Activated CD8-positive, alpha-beta memory T cell treated with anti-CD3 and anti-CD28 coated beads for 36 hours (primary cell): ENCODE measurements around the gene MIPOL1. TPM values are rescaled to one million over a fixed set of nuclear protein-coding genes. Genes with fewer than 3 reads are reported as not detected.
"Not testable (repeated sequence)": the region's sequence is repeated elsewhere in the genome, so short reads cannot be mapped to it uniquely, and the experiment has no call there.

ENCODE experiments used
- CTCF ChIA-PET: fragments of 350-600 bp; sonication (Branson Sonifier 250); formaldehyde crosslinking; loops from one replicate; lab custom pipeline; 2021; ENCODE audit warnings: antibody characterized with exemption; lab: Charles Lee
- POLR2A ChIA-PET: fragments of 350-600 bp; sonication (Branson Sonifier 250); formaldehyde crosslinking; loops from one replicate; lab custom pipeline; 2021; ENCODE audit warnings: antibody characterized with exemption; lab: Charles Lee
- total RNA-seq, 2 experiments: library from RNA; stranded (reverse); gene quantifications; one replicate each; pipeline ENCODE4 v1.2.3, GENCODE V29; 2021

Gene MIPOL1
- total RNA-seq, 2 experiments from 2014 or later, result not detected

DNA sequence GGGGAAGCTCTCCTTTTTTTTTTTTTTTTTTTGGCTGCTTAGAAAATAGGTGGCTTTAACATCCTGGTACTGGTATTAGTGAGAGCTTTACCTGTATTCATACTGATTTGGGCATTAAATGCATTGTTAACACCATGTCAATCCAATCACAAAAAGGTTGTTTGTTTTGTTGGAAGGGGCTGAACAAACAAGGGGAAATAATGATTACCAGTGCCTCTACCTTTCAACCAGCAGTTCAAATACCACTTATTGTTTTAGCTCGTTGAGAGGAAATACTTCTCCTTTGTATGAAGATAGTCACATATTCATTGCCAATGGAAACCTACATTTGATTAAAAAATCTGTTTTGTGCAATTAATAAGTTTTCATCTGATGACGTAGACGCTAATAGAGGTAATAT is 72.9 kb downstream of the MIPOL1 start:
- POLR2A ChIA-PET, result no interaction called here

GRCh38 chr14:37272569-37272968 is 74.8 kb downstream of the MIPOL1 start:
- CTCF ChIA-PET, result no interaction called here
- POLR2A ChIA-PET, result no interaction called here

More for the DNA sequence above, 72.9 kb downstream of the MIPOL1 start:
- CTCF ChIA-PET, result interaction anchor here (0.7 kb wide), 1 partner anchor 9 kb away, joined by 4 read pairs; no protein-coding TSS in a partner anchor

- ChIA-PET POLR2A (no interaction called here), CTCF (no interaction called here)
Observed at GRCh38 chr14:37274652-37275051, 76.9 kb downstream of the MIPOL1 start.

GRCh38 chr14:37275963-37276362 is 78.2 kb downstream of the MIPOL1 start:
- CTCF ChIA-PET, result no interaction called here
- POLR2A ChIA-PET, result no interaction called here

- ChIA-PET POLR2A (no interaction called here), CTCF (no interaction called here)
Observed at GRCh38 chr14:37278636-37279538, 81.2 kb downstream of the MIPOL1 start.

GRCh38 chr14:37279818-37280217 is 82.1 kb downstream of the MIPOL1 start:
- ChIA-PET POLR2A (no interaction called here), CTCF (no interaction called here)

DNA sequence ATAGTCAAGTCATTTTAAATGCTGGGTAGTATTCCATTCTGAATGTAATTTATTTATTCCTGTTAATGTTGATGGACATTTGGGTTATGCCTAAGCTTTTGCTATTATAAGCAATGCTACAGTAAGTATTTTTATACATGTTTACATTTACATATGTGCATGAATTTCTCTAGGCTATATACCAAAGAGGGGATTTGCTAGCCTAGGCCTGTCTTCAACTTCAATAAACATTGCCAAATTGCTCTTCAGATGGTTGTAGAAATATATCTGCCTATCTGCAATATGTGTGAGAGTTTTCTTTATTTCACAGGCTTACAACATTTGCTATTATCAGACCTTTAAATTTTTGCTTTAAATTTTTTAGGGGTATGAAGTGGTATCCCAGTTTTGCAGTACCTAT is 87.0 kb downstream of the MIPOL1 start:
- ChIA-PET CTCF (no interaction called here), POLR2A (no interaction called here)

- ChIA-PET CTCF (no interaction called here), POLR2A (no interaction called here)
Observed at GRCh38 chr14:37285220-37285619, 87.5 kb downstream of the MIPOL1 start.

- ChIA-PET POLR2A (no interaction called here), CTCF (no interaction called here)
Observed at GRCh38 chr14:37289688-37290087, 92.0 kb downstream of the MIPOL1 start.

DNA sequence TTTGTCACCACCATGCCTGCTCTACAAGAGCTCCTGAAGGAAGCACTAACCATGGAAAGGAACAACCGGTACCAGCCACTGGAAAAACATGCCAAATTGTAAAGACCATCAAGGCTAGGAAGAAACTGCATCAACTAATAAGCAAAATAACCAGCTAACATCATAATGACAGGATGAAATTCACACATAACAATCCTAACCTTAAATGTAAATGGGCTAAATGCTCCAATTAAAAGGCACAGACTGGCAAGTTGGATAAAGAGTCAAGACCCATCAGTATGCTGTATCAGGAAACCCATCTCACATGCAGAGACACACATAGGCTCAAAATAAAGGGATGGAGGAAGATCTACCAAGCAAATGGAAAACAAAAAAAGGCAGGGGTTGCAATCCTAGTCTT is 97.5 kb downstream of the MIPOL1 start:
- POLR2A ChIA-PET, CTCF ChIA-PET: not testable (repeated sequence)

DNA sequence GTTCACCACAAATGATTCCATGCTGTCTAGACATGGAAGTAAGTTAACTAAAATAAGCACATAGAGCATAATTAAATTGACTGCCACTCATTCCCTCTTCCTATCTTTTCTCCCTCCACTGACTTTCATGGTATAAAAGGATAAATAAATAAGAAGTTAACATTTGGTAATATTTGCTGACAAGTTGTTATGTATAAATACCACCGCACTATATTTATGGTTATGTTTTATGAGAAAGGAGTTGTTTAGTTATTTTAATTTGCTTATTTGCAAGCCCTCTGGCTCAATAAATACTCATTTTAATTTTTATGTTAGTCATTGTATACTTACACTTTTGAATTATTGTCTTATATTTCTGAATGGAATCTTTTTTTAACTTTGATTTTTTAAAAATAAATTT is 113.5 kb downstream of the MIPOL1 start:
- ChIA-PET POLR2A (no interaction called here), CTCF (no interaction called here)

DNA sequence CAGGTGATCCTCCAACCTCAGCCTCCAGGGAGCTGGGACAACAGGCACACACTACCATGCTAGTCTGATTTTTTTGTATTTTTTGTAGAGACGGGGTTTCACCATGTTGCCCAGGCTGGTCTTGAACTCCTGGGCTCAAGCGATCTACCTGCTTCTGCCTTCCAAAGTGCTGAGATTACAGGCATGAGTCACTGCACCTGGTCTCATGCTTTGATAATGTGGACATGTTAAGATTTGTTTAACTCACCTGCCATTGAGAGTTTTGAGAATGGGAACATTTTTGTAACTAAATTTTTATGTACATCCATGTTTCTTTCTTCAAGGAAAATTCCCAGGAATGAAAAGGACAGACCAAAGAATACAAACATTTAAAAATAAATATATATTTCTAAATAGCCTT is 121.2 kb downstream of the MIPOL1 start:
- POLR2A ChIA-PET, result no interaction called here
- CTCF ChIA-PET, result no interaction called here

GRCh38 chr14:37320106-37320505 is 122.4 kb downstream of the MIPOL1 start:
- POLR2A ChIA-PET, result no interaction called here
- CTCF ChIA-PET, result no interaction called here

DNA sequence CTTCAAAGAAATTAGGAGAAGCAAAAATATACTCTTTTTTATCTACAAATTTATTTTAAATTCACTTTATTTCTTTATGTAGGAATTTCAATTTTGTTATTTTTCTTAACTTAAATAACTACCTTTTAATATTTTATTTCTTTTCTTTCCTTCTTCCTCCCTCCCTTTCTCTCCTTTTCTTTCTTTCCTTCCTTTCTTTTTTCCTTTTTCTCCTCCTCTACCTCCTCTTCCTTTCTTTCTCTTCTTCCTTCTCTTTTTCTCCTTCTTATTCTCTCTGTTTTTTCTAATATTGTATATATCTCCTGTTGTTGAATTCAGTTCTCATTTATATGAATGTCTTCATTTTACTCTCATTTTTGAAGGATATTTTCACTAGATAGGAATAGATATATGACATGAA is 127.6 kb downstream of the MIPOL1 start:
- POLR2A ChIA-PET, result no interaction called here

GRCh38 chr14:37326434-37326833 is 128.7 kb downstream of the MIPOL1 start:
- CTCF ChIA-PET, result no interaction called here
- POLR2A ChIA-PET, result no interaction called here

More for the DNA sequence above, 127.6 kb downstream of the MIPOL1 start:
- CTCF ChIA-PET, result no interaction called here

GRCh38 chr14:37327933-37328332 is 130.2 kb downstream of the MIPOL1 start:
- CTCF ChIA-PET, POLR2A ChIA-PET: not testable (repeated sequence)

- POLR2A ChIA-PET, result no interaction called here
Observed at GRCh38 chr14:37328673-37329072, 130.9 kb downstream of the MIPOL1 start.

GRCh38 chr14:37329189-37330001 is 131.7 kb downstream of the MIPOL1 start:
- ChIA-PET POLR2A (no interaction called here), CTCF (no interaction called here)

More at GRCh38 chr14:37328673-37329072, 130.9 kb downstream of the MIPOL1 start:
- CTCF ChIA-PET, result no interaction called here

DNA sequence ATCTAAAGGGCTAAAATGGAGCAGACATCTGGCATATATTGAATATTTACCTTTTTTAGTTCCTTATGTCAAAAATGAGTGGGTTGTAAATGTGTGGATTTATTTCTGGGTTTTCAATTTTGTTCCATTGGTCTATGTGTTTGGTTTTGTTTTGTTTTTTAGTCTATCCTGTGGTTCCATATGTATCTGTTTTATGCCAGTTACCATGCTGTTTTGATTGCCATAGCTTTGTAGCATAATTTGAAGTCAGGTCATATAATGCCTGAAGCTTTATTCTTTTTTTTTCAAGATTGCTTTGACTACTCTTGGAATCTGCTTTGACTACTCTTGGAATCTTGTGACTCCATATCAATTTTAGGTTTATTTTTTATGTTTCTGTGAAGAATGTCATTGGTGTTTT is 133.2 kb downstream of the MIPOL1 start:
- ChIA-PET CTCF (no interaction called here), POLR2A (no interaction called here)

DNA sequence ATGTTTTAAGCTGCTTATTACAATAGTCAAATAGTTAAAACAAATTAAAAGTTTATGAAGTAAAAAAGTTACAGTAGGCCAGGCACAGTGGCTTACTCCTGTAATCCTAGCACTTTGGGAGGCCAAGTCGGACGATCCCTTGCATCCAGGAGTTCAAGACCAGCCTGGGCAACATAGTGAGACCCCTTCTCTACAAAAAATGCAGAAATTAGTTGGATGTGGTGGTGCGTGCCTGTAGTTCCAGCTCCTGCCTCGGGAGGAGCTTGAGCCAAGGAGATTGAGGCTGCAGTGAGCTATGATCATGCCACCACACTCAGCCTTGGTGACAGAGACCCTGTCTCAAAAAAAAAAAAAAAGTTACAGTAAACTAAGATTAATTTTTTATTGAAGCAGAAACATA is 142.6 kb downstream of the MIPOL1 start:
- POLR2A ChIA-PET, result no interaction called here
- CTCF ChIA-PET, result interaction anchor here (0.7 kb wide), 1 partner anchor 673 kb away, joined by 4 read pairs; no protein-coding TSS in a partner anchor
